HepG2 (cell line): ENCODE results near the gene LRRC8D. TPM values are rescaled to one million over a fixed set of nuclear protein-coding genes. Genes with fewer than 3 reads are reported as not detected.

Source experiments
- ATAC-seq: fragments of 200-7000 bp; cut with Tn5 transposase; 3 replicates; pipeline ENCODE4 v1.9.1; 2020; ENCODE audit warnings: mild to moderate bottlenecking, moderate library complexity
- BruUV-seq: library from RNA; stranded (reverse); fragments of 400-500 nt; replicated peaks from 2 replicates; lab custom pipeline; 2021; lab: Mats Ljungman, UMichigan
- CTCF ChIA-PET: fragments of 300-600 bp; formaldehyde crosslinking; extraction: SDS; loops from one replicate; lab custom pipeline; 2021; ENCODE audit warnings: low total read pairs, inconsistent platforms, low intra/inter-chr PET ratio; lab: Yijun Ruan, JAX
- POLR2A ChIA-PET: fragments of 350-600 bp; sonication (Branson Sonifier 250); formaldehyde crosslinking; loops from one replicate; lab custom pipeline; 2020; ENCODE audit warnings: antibody characterized with exemption, inconsistent platforms; lab: Yijun Ruan, JAX
- DNase-seq: peaks from one replicate; pipeline ENCODE4 v3.0.0-alpha.2; 2015; ENCODE audit warnings: low spot score
- FAIRE-seq: peaks from 3 replicates; lab custom pipeline; 2011; peaks lifted over from hg19 to GRCh38; lab: Jason Lieb, UNC
- H2AFZ ChIP-seq: one replicate; pipeline ENCODE4 v1.6.1; 2011; ENCODE audit warnings: low read length, inconsistent platforms
- H3K27ac ChIP-seq: fragments of 300-600 bp; 3 replicates; pipeline ENCODE4 v1.8.0; 2011; ENCODE audit warnings: mixed run types, mild to moderate bottlenecking, mixed read lengths, low read length, inconsistent platforms; ENCODE audit not compliant: insufficient read depth; ENCODE audit errors: extremely low read length
- H3K27me3 ChIP-seq, 2 experiments: fragments of 200-600 bp in 1 of 2; 2 replicates in 1 of 2; 3 replicates in 1 of 2; pipeline versions ENCODE4 v1.6.0 to v1.8.0; 2011; ENCODE audit warnings: low read length in 2 of 2, mild to moderate bottlenecking in 2 of 2, moderate library complexity in 2 of 2, inconsistent platforms in 1 of 2; ENCODE audit not compliant: insufficient read depth in 2 of 2, control insufficient read depth in 1 of 2
- H3K36me3 ChIP-seq, 2 experiments: fragments of 200-600 bp in 1 of 2; replicated peaks in 1 of 2; 2 replicates in 1 of 2; 3 replicates in 1 of 2; pipeline versions ENCODE4 v1.5.1 to v1.8.0; 2011; ENCODE audit warnings: low read length in 2 of 2, inconsistent platforms in 1 of 2; ENCODE audit not compliant: insufficient read depth in 2 of 2, control insufficient read depth in 1 of 2
- H3K4me1 ChIP-seq: 2 replicates; pipeline ENCODE4 v1.5.1; 2012; ENCODE audit warnings: low read length, inconsistent platforms; ENCODE audit not compliant: insufficient read depth
- H3K4me2 ChIP-seq: 2 replicates; pipeline ENCODE4 v1.6.0; 2011; ENCODE audit warnings: low read depth, low read length, inconsistent platforms
- H3K4me3 ChIP-seq, 3 experiments: fragments of 200-600 bp in 1 of 3; sonication (generic), shearing (Covaris generic) in 1 of 3; replicated peaks in 1 of 3; 2 replicates each; pipeline ENCODE4 v1.5.1; 2011 to 2016; ENCODE audit warnings: low read length in 3 of 3, inconsistent platforms in 2 of 3, low read depth in 2 of 3, mild to moderate bottlenecking in 2 of 3, control low read depth in 1 of 3, mixed read lengths in 1 of 3; ENCODE audit not compliant: insufficient read depth in 1 of 3
- H3K79me2 ChIP-seq: one replicate; pipeline ENCODE4 v1.6.1; 2011; ENCODE audit warnings: low read length, inconsistent platforms; ENCODE audit not compliant: insufficient read depth
- H3K9ac ChIP-seq: 2 replicates; pipeline ENCODE4 v1.6.0; 2011; ENCODE audit warnings: mild to moderate bottlenecking, low read depth, low read length, inconsistent platforms; ENCODE audit not compliant: insufficient read depth
- H3K9me3 ChIP-seq: 2 replicates; pipeline ENCODE4 v1.5.1; 2012; ENCODE audit warnings: mild to moderate bottlenecking, low read length
- H4K20me1 ChIP-seq: 2 replicates; pipeline ENCODE4 v1.6.0; 2011; ENCODE audit warnings: inconsistent platforms, mild to moderate bottlenecking, low read length, moderate library complexity; ENCODE audit not compliant: insufficient read depth
- CHD2 ChIP-seq: IDR thresholded peaks from 2 replicates; pipeline ENCODE4 v1.6.1; 2011; ENCODE audit warnings: low read depth, low read length, improper control_type of control experiment
- ERF ChIP-seq: IDR thresholded peaks from 2 replicates; pipeline ENCODE4 v1.6.1; 2018; ENCODE audit warnings: missing biosample characterization, missing genetic modification reagents
- ETS1 ChIP-seq: sonication (generic); formaldehyde crosslinking; IDR thresholded peaks from 2 replicates; pipeline ENCODE4 v1.4.0; 2020; ENCODE audit warnings: missing genetic modification reagents
- FOXK2 ChIP-seq: fragments of 450-650 bp; IDR thresholded peaks from 2 replicates; pipeline ENCODE4 v1.6.1; 2016
- GABPB1 ChIP-seq: IDR thresholded peaks from 2 replicates; pipeline ENCODE4 v1.6.1; 2016; ENCODE audit warnings: mild to moderate bottlenecking, missing genetic modification reagents, moderate library complexity, missing compliant biosample characterization
- JUNB ChIP-seq: sonication (generic); formaldehyde crosslinking; IDR thresholded peaks from 2 replicates; pipeline ENCODE4 v1.8.0; 2022; ENCODE audit warnings: missing genetic modification reagents, mild to moderate bottlenecking, borderline replicate concordance
- NFYC ChIP-seq: IDR thresholded peaks from 2 replicates; pipeline ENCODE4 v1.6.1; 2016; ENCODE audit warnings: missing genetic modification reagents, missing compliant biosample characterization
- POLR2AphosphoS5 ChIP-seq: IDR thresholded peaks from 2 replicates; pipeline ENCODE4 v1.6.1; 2012; ENCODE audit warnings: low read depth, low read length
- RAD21 ChIP-seq: fragments of 450-650 bp; formaldehyde crosslinking; IDR thresholded peaks from 2 replicates; pipeline ENCODE4 v1.5.0; 2020; ENCODE audit warnings: mild to moderate bottlenecking
- ZBTB1 ChIP-seq: sonication (generic); formaldehyde crosslinking; IDR thresholded peaks from 2 replicates; pipeline ENCODE4 v1.4.0; 2020; ENCODE audit warnings: missing genetic modification reagents, borderline replicate concordance
- ZNF337 ChIP-seq: sonication (generic); formaldehyde crosslinking; IDR thresholded peaks from 2 replicates; pipeline ENCODE4 v1.5.1; 2020; ENCODE audit warnings: missing genetic modification reagents, low read depth, mild to moderate bottlenecking, borderline replicate concordance
- ZNF460 ChIP-seq: sonication (generic); formaldehyde crosslinking; IDR thresholded peaks from 2 replicates; pipeline ENCODE4 v1.5.1; 2020; ENCODE audit warnings: missing genetic modification reagents, mild to moderate bottlenecking, borderline replicate concordance
- ZSCAN9 ChIP-seq: IDR thresholded peaks from 2 replicates; pipeline ENCODE4 v1.6.1; 2016; ENCODE audit warnings: borderline replicate concordance
- ZXDC ChIP-seq: sonication (generic); formaldehyde crosslinking; IDR thresholded peaks from 2 replicates; pipeline ENCODE4 v1.5.0; 2020; ENCODE audit warnings: mild to moderate bottlenecking, missing genetic modification reagents
- WGBS: methylation state at CpG from one replicate; pipeline ENCODE4 v1.1.6; 2017; ENCODE audit warnings: low lambda C conversion rate; 5-methylcytosine and 5-hydroxymethylcytosine counted together
- in situ Hi-C: cut with HindIII; loops from 2 replicates; pipeline ENCODE4 v1.10.0; 2017; ENCODE audit warnings: low pct_unique_long_range_greater_than_20kb; ENCODE audit not compliant: extremely low pct_ligation_motif_present
- intact Hi-C: fragments of 100-400 bp; cut with micrococcal nuclease; formaldehyde crosslinking; loops from one replicate; pipeline ENCODE4 v1.10.0; 2022; ENCODE audit not compliant: unreplicated experiment
- polyA plus RNA-seq, 8 experiments: library from polyadenylated mRNA; depleted of rRNA in 3 of 8; stranded (reverse) in 7 of 8; unstranded in 1 of 8; fragments of >200 nt; fragmentation: Illumina TruSeq in 4 of 8; extraction: Trizol in 4 of 8; gene quantifications; 2 replicates each; pipeline versions ENCODE4 v1.2.1 to v1.2.3, GENCODE V29; 2011 to 2016; ENCODE audit warnings: low read depth in 4 of 8, missing spikeins in 1 of 8, mixed read lengths in 1 of 8; ENCODE audit not compliant: insufficient read depth in 1 of 8
- total RNA-seq, 5 experiments: library from RNA; depleted of rRNA; stranded (reverse); fragments of >200 nt; fragmentation: Illumina TruSeq; extraction: Trizol; gene quantifications; 2 replicates each; pipeline ENCODE4 v1.2.3, GENCODE V29; 2016; ENCODE audit warnings: low read depth in 1 of 5
- TF ChIP-seq, protein P1 (sequence below): sonication (generic); formaldehyde crosslinking; IDR thresholded peaks from 2 replicates; pipeline ENCODE4 v1.4.0; 2020; ENCODE audit warnings: missing genetic modification reagents
- TF ChIP-seq, protein P2 (sequence below): sonication (generic); formaldehyde crosslinking; IDR thresholded peaks from 2 replicates; pipeline ENCODE4 v1.8.1; 2023; ENCODE audit warnings: mild to moderate bottlenecking, missing genetic modification reagents

LRRC8D gene
- total and polyA plus RNA-seq, 2 of the 13 experiments (the other 11 are each of a cell fraction or from before 2014, with no cell fraction given): 29.9 to 45.5 TPM

DNA sequence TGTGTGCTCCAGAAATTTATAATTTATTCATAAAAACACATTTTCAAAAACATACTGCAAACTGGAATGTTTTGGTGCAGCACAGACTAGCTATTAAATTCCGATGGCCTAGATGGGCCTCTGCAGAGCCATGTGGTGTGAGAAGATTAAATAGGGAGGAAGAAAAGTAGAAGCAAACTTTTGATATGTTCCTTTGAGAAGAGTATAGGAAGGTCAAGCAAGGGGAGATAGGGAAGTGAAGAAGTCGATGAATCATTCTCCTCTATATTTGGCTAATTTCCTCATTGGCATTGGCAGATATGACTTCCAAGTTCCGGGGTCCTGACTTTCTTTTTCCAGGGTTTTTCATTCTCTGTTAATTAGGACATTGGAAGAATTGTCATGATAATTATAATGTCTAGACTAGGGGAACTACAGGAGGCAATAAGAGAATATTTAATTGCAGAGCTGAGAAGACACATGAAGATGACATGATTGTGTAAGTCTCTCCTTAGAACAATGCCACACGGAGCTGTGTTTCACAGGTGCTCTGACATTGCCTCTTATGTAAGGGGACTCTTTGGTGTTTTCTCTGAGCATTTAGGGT, 154.8 kb downstream of the LRRC8D start:
- 44% methylated on average over 4 of the region's 4 CpGs for WGBS
- no peaks in the 10 kb centered on the region; a peak in 1 of 5 replicates for H3K27me3 ChIP-seq
- FAIRE-seq (no peak), DNase-seq (no peak), ATAC-seq (no peak)
- in situ Hi-C loops: no loop called here
- no peak overlapping the region for H3K4me3 ChIP-seq
- H3K79me2 ChIP-seq: no peaks in the 10 kb centered on the region
- no peak overlapping the region for H3K27ac ChIP-seq
- CTCF ChIA-PET: no interaction called here
- H2AFZ ChIP-seq: no peak overlapping the region
- H3K9me3 ChIP-seq: no peaks in the 10 kb centered on the region
- peaks cover 11% of the 10 kb centered on the region for H3K4me1 ChIP-seq
- no TSS peak for BruUV-seq
- no peaks in the 10 kb centered on the region for H3K36me3 ChIP-seq
- POLR2A ChIA-PET: no interaction called here
- H3K9ac ChIP-seq: no peak overlapping the region
- no peaks in the 10 kb centered on the region for H4K20me1 ChIP-seq
- intact Hi-C loops: no loop called here
- no peak overlapping the region for H3K4me2 ChIP-seq
- TF ChIP-seq NFYC (CRISPR knock-in tag) (no peak), ZNF337 (CRISPR knock-in tag) (no peak), ZNF460 (no peak), RAD21 (CRISPR knock-in tag) (no peak), ERF (CRISPR knock-in tag) (no peak), ZSCAN9 (no peak), FOXK2 (no peak), ETS1 (CRISPR knock-in tag) (no peak), ZXDC (CRISPR knock-in tag) (no peak), JUNB (CRISPR knock-in tag) (no peak), CHD2 (no peak), ZBTB1 (CRISPR knock-in tag) (no peak), GABPB1 (CRISPR knock-in tag) (no peak), POLR2AphosphoS5 (no peak)
- TF ChIP-seq, protein P1, sequence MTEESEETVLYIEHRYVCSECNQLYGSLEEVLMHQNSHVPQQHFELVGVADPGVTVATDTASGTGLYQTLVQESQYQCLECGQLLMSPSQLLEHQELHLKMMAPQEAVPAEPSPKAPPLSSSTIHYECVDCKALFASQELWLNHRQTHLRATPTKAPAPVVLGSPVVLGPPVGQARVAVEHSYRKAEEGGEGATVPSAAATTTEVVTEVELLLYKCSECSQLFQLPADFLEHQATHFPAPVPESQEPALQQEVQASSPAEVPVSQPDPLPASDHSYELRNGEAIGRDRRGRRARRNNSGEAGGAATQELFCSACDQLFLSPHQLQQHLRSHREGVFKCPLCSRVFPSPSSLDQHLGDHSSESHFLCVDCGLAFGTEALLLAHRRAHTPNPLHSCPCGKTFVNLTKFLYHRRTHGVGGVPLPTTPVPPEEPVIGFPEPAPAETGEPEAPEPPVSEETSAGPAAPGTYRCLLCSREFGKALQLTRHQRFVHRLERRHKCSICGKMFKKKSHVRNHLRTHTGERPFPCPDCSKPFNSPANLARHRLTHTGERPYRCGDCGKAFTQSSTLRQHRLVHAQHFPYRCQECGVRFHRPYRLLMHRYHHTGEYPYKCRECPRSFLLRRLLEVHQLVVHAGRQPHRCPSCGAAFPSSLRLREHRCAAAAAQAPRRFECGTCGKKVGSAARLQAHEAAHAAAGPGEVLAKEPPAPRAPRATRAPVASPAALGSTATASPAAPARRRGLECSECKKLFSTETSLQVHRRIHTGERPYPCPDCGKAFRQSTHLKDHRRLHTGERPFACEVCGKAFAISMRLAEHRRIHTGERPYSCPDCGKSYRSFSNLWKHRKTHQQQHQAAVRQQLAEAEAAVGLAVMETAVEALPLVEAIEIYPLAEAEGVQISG: no peak
- TF ChIP-seq, protein P2, sequence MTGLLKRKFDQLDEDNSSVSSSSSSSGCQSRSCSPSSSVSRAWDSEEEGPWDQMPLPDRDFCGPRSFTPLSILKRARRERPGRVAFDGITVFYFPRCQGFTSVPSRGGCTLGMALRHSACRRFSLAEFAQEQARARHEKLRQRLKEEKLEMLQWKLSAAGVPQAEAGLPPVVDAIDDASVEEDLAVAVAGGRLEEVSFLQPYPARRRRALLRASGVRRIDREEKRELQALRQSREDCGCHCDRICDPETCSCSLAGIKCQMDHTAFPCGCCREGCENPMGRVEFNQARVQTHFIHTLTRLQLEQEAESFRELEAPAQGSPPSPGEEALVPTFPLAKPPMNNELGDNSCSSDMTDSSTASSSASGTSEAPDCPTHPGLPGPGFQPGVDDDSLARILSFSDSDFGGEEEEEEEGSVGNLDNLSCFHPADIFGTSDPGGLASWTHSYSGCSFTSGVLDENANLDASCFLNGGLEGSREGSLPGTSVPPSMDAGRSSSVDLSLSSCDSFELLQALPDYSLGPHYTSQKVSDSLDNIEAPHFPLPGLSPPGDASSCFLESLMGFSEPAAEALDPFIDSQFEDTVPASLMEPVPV: no peak
